ENCODE data around the gene KLK12.

Gene KLK12

DNA sequence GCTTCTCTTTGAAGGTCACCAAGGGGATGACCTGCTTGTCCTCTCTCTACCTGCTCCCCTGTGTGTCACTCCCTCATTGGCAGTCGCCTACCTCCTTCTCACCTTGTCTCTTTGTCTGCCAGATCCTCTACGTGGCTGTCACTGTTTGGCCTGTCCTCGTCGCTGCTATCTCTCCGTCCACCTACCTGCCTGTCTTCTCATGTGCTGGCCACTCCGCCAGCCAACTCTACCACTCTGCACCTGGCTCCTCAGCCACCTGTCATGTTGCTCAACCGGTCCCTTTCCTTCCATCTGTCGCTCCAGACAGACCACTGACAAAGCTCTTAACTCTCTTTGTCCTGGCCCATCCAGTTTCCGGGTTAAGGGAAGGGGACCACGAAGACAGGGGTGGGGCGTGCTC lies at the start of gene KLK12:
Gene KLK12, minus strand, starts transcription at position 299 of the 400 bp plus-strand sequence. CDS start 381 bp downstream, outside the sequence.
- no peak for DNase-seq

DNA sequence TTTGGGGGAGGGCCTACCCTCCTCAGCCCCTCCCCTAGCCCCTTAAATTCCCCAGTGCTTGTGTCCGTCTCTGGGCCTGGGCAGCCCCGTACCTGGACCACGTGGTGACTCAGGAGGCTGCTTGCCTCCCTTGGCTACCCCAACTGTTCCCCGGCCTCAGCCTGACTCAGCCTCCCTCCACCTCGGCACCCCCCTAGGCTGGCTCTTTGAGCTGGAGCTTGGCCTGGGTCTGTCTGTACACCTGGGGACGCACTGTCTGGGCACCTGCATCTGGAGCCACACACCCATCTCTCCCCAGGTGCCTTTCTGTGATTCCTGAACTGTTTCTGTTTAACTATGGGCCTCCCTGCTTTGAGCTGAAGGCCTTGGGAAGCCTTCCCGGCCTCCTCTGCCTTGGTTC lies 49.7 kb upstream of the KLK12 start:
- DNase-seq = no peak

GRCh38 chr19:51083783-51084182 lies 49.0 kb upstream of the KLK12 start:
- no peak for DNase-seq

GRCh38 chr19:51083181-51083580 lies 48.4 kb upstream of the KLK12 start:
- DNase-seq = no peak

- DNase-seq = no peak
These were observed 47.8 kb upstream of the KLK12 start, which contains the start of gene KLK14 for GRCh38 chr19:51082611-51083010. Gene KLK14, minus strand, starts transcription at chr19:51082887. Its CDS starts 273 bp downstream, at chr19:51082614.

DNA sequence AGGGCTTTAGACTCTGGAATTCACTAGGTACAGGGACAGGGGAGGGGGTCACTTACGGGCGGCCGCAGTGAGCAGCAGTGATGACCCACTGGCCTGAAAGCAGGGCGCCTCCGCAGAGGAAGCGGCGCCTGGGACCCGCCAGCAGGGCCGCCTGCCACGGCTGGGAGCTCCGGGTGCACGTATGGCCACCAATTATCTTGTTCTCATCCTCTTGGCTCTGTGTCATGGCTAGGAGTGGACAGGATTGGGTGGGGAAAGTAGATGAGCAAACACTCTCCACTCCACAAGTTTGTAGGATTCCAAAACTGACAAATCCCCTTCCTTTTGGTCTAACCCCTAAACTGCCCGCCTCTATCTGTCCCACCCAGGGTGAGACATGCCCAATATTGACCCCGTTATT lies 46.7 kb upstream of the KLK12 start:
- no peak for DNase-seq

DNA sequence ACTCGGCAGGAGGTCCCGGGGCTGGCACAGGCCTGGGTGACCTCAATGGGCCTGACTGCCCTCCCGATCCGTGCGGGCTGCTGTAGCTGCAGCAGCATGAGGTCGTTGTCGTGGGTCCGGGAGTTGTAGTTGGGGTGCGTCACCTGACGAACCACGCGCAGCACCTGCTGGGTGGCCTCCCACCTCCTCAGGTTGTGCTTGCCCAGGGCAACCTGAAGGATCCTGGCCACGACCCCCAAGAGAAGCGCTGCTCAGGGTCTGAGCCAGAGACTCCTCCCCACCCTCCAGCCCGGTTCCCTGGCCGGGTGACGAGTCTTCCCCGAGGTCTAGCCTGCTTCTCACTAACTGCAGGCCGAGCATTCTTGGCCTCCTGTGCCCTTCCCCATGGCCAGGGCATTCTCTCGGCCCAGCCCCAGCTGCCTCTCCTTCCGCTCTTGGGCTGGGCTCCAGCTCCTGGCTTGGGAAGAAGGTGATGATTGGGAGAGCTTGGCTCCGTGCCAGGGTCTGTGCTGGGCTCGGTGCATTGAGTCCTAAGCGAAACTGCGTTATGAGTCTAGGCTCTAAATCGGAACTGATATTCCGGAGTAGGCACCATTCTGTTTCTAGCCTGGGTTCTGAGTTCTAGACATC lies 44.8 kb upstream of the KLK12 start:
- no peak for DNase-seq

- DNase-seq = no peak
These were observed 43.9 kb upstream of the KLK12 start for GRCh38 chr19:51078731-51079130.

DNA sequence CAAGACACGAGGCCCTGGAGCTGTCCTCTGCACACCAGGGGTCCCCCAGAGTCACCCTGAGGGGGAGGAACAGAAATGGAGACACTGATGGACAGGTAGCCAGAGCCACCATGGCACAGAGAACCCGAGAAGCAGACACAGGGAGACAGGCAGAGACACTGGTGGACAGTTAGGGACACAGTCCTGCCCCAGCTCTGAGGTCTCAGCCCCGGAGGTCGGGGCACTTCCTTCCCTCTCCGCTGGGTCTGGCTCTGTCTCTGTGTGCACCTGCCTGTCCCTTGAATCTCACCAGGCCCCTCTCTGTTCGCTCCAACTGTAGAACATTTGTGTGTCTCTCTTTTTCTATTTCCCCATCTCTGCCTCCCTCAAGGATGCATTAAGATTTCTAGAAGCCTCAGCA lies 43.3 kb upstream of the KLK12 start:
- no peak for DNase-seq

GRCh38 chr19:51076631-51077213 lies 41.9 kb upstream of the KLK12 start:
- DNase-seq = no peak

- no peak for DNase-seq
These were observed 41.2 kb upstream of the KLK12 start for GRCh38 chr19:51075998-51076397.

GRCh38 chr19:51071095-51071405 lies 36.2 kb upstream of the KLK12 start:
- DNase-seq = no peak

GRCh38 chr19:51070334-51071094 lies 35.7 kb upstream of the KLK12 start:
- no peak for DNase-seq

DNA sequence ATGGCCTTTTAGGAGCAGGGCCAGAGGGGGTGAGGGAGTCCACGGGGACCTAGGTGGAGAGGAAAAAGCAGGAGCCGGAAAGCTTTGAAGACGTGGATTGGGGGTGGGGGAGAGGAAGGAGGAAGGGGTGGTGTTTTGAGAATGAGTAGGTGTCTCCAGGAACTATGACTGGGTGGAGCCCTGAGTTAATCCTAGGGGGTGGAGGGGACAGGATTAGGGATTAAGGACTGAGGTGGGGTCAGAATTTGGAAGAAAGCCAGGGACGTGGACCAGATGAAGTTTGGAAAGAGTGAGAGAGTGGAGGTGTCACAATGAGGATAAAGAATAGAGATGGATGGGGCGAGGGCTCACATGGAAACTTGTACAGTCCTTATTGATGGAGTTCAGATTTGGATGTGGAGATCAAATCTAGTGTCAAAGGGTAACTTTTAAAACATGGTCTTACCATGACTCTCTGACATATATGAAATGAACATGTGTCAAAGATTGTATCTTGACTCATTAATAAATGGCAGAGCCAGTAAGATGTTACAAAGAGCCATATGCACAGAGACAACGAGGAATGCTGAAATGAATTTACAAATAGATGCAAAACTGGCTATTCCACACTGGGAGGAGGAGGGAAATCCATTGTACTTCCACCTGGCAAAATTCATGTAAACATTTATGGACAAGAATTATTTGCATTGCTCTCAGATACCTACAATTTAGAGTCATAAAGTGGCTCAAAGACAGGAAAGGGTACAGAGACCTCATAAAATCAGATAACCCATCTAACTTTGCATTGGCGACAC lies 31.8 kb upstream of the KLK12 start:
- DNase-seq = no peak

- no peak for DNase-seq
These were observed 30.6 kb upstream of the KLK12 start for GRCh38 chr19:51065221-51065960.

GRCh38 chr19:51064534-51065220 lies 29.9 kb upstream of the KLK12 start, which contains the start of gene KLK13:
Gene KLK13, minus strand, starts transcription at chr19:51065092. Its CDS starts 25 bp downstream, at chr19:51065067.
- no peak for DNase-seq

DNA sequence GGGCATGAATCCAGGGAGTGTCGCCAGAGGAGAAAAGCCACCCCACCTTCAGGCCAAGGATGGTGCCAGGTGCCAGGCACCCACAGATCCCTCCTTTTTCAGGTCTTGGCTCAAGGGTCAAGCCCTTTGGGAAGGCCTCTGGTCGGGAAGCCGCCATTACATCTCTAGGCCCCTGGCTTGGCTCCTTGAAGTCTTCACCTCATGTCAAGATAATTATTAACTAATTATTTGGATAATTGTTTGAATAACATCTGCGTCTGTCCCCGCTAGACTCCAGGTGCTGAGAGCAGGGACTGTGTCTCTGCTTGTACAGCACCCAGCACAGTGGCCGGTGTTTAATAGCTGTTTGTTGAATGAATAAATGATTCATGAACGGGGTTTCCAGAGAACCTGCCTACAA lies 28.9 kb upstream of the KLK12 start:
- no peak for DNase-seq

GRCh38 chr19:51060973-51061372 lies 26.2 kb upstream of the KLK12 start:
- DNase-seq = no peak

DNA sequence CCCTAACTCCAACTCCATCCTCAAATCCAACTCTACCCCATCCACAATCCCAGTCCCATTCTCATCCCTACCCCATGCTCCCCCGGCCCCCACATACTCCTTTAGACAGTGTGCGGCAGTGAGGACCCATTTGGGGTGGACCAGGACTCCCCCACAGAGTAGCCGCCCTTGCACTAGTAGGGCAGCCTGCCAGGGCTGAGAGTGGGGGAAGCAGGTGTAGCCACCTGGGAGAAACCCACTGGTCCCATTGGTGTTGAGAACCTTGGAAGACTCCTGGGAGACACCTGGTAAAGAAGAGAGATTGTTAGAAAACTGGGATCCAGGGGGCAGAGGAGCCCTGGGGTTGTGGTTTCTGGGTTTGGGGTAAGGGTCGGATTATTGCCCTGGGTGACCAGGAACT lies 25.5 kb upstream of the KLK12 start:
- no peak for DNase-seq

DNA sequence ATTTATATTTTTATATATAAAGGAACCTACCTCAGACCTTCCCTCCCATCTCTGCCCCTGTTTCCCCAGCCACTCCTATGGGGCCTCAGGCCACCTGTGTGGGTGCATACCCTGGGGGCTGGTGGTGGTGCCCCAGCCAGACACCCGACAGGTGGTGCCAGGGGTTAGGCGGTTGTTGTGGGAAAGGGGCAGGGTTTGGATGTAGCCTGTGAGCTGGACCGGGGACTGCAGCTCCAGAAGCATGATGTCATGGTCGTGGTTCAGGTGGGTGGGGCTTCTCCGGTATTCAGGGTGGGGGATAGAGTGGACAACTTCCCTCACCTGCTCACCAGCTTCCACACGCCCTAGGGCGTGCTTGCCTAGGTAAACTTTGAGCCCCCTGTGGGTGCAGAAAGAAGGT lies 24.9 kb upstream of the KLK12 start:
- DNase-seq = no peak

DNA sequence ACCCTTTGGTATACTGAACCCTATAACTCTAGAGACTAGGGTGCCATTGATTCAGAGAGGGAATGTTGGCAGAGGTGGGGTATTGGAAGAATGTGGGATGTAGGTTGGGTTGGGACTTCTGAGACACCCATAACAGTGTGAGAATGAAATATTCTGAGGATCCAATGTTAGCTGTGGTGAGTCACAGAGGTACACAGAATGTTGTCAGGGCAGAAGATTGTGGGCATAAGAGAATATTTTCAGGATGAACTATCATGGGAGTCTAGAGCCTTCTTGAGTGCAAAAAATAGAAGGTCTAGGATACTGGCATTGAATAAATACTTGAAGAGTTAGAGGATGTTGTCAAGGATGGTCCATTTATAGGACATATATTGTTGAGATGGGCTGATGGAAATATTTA lies 21.1 kb upstream of the KLK12 start:
- no peak for DNase-seq

GRCh38 chr19:51047031-51047335 lies 12.2 kb upstream of the KLK12 start:
- DNase-seq = no peak

Measured in MV-4-11 (cell line).